ELF-1 (cell line): ENCODE results near the gene LYRM7.
"Not testable (repeated sequence)": the region's sequence is repeated elsewhere in the genome, so short reads cannot be mapped to it uniquely, and the experiment has no call there.

Source experiments
- DNase-seq: peaks from one replicate; pipeline ENCODE4 v3.0.0-alpha.2; 2016; ENCODE audit warnings: low read depth, low spot score

LYRM7 gene

GRCh38 chr5:131221008-131221703 is 50.4 kb downstream of the LYRM7 start:
- no peak for DNase-seq

DNA sequence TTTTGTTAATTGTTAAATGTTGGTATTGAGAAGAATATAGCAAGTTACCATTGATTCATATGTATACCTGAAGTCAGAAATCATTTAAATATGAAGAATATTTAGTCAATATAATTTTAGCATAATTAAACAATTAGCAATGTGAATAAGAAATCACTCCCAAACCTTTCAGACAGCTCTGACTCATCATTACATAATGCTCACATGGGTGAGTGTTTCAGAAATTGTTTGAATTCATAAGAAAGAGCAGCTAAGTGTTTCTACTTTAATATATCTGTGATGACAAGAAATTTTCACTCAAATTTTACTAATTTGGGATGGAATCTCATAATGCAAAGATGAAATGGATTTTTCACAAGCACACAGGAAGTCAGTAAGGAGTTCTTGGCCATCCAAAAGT is 51.1 kb downstream of the LYRM7 start:
- no peak for DNase-seq

- DNase-seq: no peak
Measured at GRCh38 chr5:131222731-131223130, 52.0 kb downstream of the LYRM7 start.

- no peak for DNase-seq
Measured at GRCh38 chr5:131223751-131224386, 53.1 kb downstream of the LYRM7 start.

DNA sequence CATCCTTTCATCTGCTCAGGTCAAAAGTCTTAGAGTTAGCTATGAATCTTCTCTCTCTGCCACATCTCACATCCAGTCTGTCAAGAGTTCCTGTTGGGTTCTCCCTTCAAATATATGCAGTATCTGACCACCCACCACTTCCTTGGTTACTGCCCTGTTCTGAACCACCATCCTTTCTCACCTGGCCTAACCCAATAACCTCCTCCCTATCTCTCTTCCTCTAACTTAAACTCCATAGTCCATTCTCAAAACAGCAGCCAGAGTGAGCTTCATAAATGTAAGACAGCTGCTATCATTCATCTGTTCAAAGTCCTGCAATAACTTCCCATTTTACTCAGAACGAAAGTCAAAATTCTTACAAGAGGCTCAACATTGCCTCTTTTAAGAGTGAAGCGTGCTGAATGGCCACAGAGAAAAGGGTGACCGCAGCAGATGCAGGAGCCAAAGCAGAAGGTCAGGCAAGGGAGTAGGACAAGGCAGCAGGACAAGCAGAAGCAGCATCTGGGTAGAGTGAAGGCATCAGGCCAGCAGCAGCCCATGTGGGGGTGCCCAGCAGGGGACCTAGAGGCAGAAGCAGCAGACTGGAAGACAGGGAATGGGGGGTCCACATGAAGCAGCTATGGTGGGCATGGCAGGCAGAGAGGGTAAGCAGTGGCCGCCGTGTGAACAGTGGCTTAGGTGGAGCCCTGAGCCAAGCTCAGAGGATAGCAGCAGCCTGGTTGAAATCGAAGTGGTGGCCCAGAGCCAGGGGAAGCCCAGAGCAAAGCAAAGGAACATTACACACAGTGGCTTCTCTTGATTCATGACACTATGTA is 53.9 kb downstream of the LYRM7 start:
- no peak for DNase-seq

- no peak for DNase-seq
Measured at GRCh38 chr5:131225282-131225974, 54.7 kb downstream of the LYRM7 start.

GRCh38 chr5:131226899-131227298 is 56.2 kb downstream of the LYRM7 start:
- no peak for DNase-seq

- no peak for DNase-seq
Measured at GRCh38 chr5:131228646-131229045, 57.9 kb downstream of the LYRM7 start.

- no peak for DNase-seq
Measured at GRCh38 chr5:131229623-131230022, 58.9 kb downstream of the LYRM7 start.

DNA sequence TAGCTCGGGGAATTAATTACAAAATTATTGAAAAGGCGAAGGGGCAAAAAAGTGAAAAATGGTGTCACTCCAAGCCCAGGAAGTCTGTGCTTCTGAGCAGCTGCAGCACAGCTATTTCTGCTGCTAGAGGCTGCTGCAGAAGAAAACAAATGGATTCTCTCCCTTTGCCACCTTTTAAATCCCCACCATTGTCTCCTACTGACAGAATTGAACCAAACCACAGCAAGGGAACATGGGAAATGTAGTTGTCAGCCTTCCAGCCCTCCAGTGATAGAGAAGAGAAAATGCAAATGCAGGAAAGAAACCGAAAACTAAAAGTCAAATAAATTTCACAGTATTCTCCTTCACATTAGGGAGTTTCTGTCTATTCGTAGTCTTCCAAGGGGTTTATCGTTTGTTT is 59.7 kb downstream of the LYRM7 start:
- DNase-seq: peak; percentile 26

DNA sequence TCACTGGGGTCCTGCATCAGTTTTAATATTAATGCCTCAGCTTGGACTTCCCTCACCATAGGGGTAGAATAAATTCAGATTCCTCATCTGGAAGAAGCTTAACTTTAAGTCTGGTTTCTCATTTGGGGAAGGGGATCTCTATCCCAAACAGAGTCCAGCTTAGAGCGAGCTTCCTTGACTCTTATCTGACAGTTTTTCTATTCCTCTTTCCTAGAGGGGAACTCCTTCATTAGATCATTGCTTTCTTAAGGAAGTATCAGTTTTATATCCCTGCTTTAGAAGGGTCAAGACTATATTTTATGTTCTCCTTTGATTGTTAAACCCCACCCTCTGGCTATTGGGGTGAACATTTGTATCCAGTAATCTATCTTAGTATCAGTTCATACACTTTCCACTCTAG is 68.9 kb downstream of the LYRM7 start:
- DNase-seq: no peak

GRCh38 chr5:131242728-131243255 is 72.0 kb downstream of the LYRM7 start:
- no peak for DNase-seq

DNA sequence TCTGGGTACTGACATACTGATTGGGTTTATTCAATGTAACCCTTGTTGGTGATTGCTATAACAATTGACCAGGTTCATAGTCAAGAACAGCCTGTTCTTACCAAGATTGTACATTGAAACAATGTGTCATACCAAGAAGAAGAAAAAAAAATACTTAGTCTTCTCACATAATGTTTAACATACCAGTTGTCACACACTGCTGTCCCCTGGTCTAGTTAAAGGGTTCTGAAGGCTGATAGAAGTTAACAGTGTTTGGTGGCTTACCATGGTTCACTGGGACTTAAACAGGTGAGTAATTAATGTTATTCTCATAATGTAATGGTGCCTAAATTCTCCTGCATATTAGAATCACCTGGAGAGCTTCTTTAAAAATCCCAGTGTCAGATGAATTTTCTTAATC is 74.6 kb downstream of the LYRM7 start:
- DNase-seq: no peak

- no peak for DNase-seq
Measured at GRCh38 chr5:131245948-131246347, 75.2 kb downstream of the LYRM7 start.

GRCh38 chr5:131246504-131246903 is 75.8 kb downstream of the LYRM7 start:
- no peak for DNase-seq

DNA sequence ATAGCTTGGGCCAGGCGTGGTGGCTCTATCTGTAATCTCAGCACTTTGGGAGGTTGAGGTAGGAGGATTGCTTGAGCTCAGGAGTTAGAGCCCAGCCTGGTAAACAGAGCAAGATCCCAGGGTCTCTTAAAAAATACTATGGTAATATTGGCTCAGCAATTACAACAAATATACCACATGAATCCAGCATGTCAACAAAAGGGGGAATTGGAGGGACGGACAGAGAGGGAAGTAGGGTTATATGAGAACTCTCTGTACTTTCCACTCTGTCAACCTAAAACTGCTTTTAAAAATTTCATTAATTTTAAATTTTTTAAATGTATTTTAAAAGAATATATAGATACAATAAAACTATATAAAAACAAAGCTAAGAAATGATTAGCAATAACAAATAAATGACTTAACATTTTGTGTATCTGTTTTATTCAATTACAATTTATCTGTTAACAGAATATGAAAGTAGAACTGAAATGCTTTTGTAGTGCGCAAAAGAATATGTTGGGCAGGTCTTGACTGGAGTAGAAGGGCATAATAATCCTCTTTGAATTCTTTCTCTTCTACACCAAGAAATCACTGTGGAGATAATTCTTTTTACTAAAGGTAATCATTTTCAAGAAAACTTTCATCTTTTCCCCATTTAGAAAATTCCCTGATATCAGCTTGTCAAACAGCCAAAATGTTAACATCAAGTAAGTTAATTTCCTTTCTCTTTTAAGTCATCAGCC is 80.2 kb downstream of the LYRM7 start:
- no peak for DNase-seq

DNA sequence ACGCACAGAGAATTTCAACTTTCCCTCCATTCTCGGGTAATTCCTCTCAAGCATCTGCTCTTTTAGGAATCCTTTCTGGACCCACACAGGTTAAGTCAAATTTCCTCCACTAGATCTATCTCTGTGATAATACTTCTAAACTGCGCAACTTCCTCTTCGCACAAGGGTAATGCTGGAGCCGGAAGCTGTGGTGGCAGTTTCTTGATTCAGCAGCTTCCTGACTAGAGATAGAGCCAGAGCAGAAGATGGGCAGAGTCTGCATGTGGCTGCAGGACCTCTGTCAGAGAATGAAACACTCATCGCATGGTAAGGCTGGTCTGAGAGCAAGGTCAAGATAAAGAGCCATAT is 82.1 kb downstream of the LYRM7 start:
- DNase-seq: no peak

- DNase-seq: not testable (repeated sequence)
Measured at GRCh38 chr5:131254025-131254424, 83.3 kb downstream of the LYRM7 start.

DNA sequence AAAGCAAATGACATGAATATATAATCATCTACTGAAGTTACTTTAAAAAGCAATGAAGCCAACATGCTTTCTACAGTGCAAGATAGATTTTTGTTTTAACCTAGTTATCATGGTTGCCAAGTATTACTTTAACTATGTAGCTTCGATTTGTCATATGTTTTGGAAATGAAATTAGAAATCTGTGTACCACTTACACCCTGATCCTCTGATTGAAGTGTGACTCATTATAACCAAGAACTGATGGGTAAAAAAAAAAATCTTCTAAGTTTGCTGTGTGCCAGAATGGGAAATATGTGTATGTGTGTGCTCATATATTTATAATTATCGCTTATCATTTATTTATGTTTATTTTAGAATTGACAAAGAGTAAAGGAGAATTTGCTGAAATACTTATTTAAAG is 84.0 kb downstream of the LYRM7 start:
- DNase-seq: no peak
